Measurements from ENCODE around the gene JARID2.

Gene JARID2

GRCh38 chr6:15370733-15371671 is 125.1 kb downstream of the JARID2 start:
- no peak for TF ChIP-seq CTCF (IDR thresholded peaks at IDR 0.05; ENCODE audit: control insufficient read depth, extremely low read depth, insufficient read depth)
- DNase-seq (ENCODE audit: low read depth): no peak
- H3K4me3 ChIP-seq (ENCODE audit: low read depth, low read length): no peak overlapping the region

- no peak for TF ChIP-seq CTCF (IDR thresholded peaks at IDR 0.05; ENCODE audit: control insufficient read depth, extremely low read depth, insufficient read depth)
- H3K4me3 ChIP-seq (ENCODE audit: low read depth, low read length): no peak overlapping the region
- DNase-seq (ENCODE audit: low read depth): no peak
Measured at GRCh38 chr6:15372932-15373331, 127.1 kb downstream of the JARID2 start.

- no peak for DNase-seq (ENCODE audit: low read depth)
- H3K4me3 ChIP-seq (ENCODE audit: low read depth, low read length): no peak overlapping the region
- no peak for TF ChIP-seq CTCF (IDR thresholded peaks at IDR 0.05; ENCODE audit: control insufficient read depth, extremely low read depth, insufficient read depth)
Measured at GRCh38 chr6:15374119-15374518, 128.2 kb downstream of the JARID2 start.

GRCh38 chr6:15375018-15375417 is 129.1 kb downstream of the JARID2 start:
- no peak overlapping the region for H3K4me3 ChIP-seq (ENCODE audit: low read depth, low read length)
- no peak for DNase-seq (ENCODE audit: low read depth)

GRCh38 chr6:15375638-15376290 is 129.9 kb downstream of the JARID2 start:
- H3K4me3 ChIP-seq (ENCODE audit: low read depth, low read length): no peak overlapping the region
- DNase-seq (ENCODE audit: low read depth): no peak
- no peak for TF ChIP-seq CTCF (IDR thresholded peaks at IDR 0.05; ENCODE audit: control insufficient read depth, extremely low read depth, insufficient read depth)

More at GRCh38 chr6:15375018-15375417, 129.1 kb downstream of the JARID2 start:
- no peak for TF ChIP-seq CTCF (IDR thresholded peaks at IDR 0.05; ENCODE audit: control insufficient read depth, extremely low read depth, insufficient read depth)

GRCh38 chr6:15376900-15377487 is 131.1 kb downstream of the JARID2 start:
- no peak overlapping the region for H3K4me3 ChIP-seq (ENCODE audit: low read depth, low read length)
- no peak for DNase-seq (ENCODE audit: low read depth)
- no peak for TF ChIP-seq CTCF (IDR thresholded peaks at IDR 0.05; ENCODE audit: control insufficient read depth, extremely low read depth, insufficient read depth)
